Cerebellar cortex (tissue), 1 donor: ENCODE results near the gene MYO18B.

Experiments
- DNase-seq: peaks from one replicate; pipeline ENCODE4 v3.0.0-alpha.2; 2015; ENCODE audit warnings: low spot score

The MYO18B gene

GRCh38 chr22:25750569-25751173, 8.7 kb downstream of the MYO18B start:
- no peak for DNase-seq

GRCh38 chr22:25751174-25751581, 9.2 kb downstream of the MYO18B start:
- DNase-seq = no peak

GRCh38 chr22:25752615-25753214, 10.7 kb downstream of the MYO18B start:
- no peak for DNase-seq

GRCh38 chr22:25753252-25753651, 11.3 kb downstream of the MYO18B start:
- DNase-seq = no peak

- DNase-seq = peak; percentile 74
Observed at GRCh38 chr22:25754527-25755202, 12.7 kb downstream of the MYO18B start.

- no peak for DNase-seq
Observed at GRCh38 chr22:25757686-25758085, 15.7 kb downstream of the MYO18B start.

- no peak for DNase-seq
Observed at GRCh38 chr22:25758316-25758715, 16.3 kb downstream of the MYO18B start.

- DNase-seq = no peak
Observed at GRCh38 chr22:25759825-25760231, 17.8 kb downstream of the MYO18B start.

GRCh38 chr22:25760294-25760693, 18.3 kb downstream of the MYO18B start:
- no peak for DNase-seq

- DNase-seq = no peak
Observed at GRCh38 chr22:25760848-25761595, 19.0 kb downstream of the MYO18B start.

GRCh38 chr22:25762147-25762546, 20.2 kb downstream of the MYO18B start:
- DNase-seq = no peak

- DNase-seq = no peak
Observed at GRCh38 chr22:25763239-25763777, 21.3 kb downstream of the MYO18B start.

GRCh38 chr22:25764270-25765015, 22.5 kb downstream of the MYO18B start:
- no peak for DNase-seq

- DNase-seq = peak; percentile 81
Observed at GRCh38 chr22:25765016-25765367, 23.0 kb downstream of the MYO18B start.

GRCh38 chr22:25765801-25766200, 23.8 kb downstream of the MYO18B start:
- no peak for DNase-seq

GRCh38 chr22:25766418-25766817, 24.4 kb downstream of the MYO18B start:
- DNase-seq = no peak

GRCh38 chr22:25770333-25770732, 28.3 kb downstream of the MYO18B start:
- DNase-seq = no peak

GRCh38 chr22:25772288-25772687, 30.3 kb downstream of the MYO18B start:
- no peak for DNase-seq

GRCh38 chr22:25774575-25775026, 32.6 kb downstream of the MYO18B start:
- DNase-seq = peak; percentile 28

GRCh38 chr22:25775531-25775930, 33.5 kb downstream of the MYO18B start:
- DNase-seq = peak; percentile 42

- DNase-seq = no peak
Observed at GRCh38 chr22:25777411-25777810, 35.4 kb downstream of the MYO18B start.

- peak; percentile 66 for DNase-seq
Observed at GRCh38 chr22:25777870-25778269, 35.9 kb downstream of the MYO18B start.
